H1 (cell line): ENCODE measurements around the gene FBXL16. TPM values are rescaled to one million over a fixed set of nuclear protein-coding genes. Genes with fewer than 3 reads are reported as not detected.

Experiments
- ASH2L ChIP-seq: fragments of 200-600, 300-600 bp; sonication (generic); IDR thresholded peaks from one replicate; pipeline ENCODE4 v1.7.1; 2017; ENCODE audit warnings: low read length
- ATF3 ChIP-seq: IDR thresholded peaks from 2 replicates; pipeline ENCODE4 v1.6.1; 2011; ENCODE audit warnings: low read depth, mild to moderate bottlenecking, low read length; ENCODE audit not compliant: insufficient read depth
- CEBPB ChIP-seq: IDR thresholded peaks from 2 replicates; pipeline ENCODE4 v1.6.1; 2012; ENCODE audit warnings: low read depth, low read length
- E2F6 ChIP-seq: IDR thresholded peaks from 2 replicates; pipeline ENCODE4 v1.6.1; 2012; ENCODE audit warnings: inconsistent platforms
- EGR1 ChIP-seq: IDR thresholded peaks from 2 replicates; pipeline ENCODE4 v1.6.1; 2011; ENCODE audit warnings: low read depth, low read length, borderline replicate concordance
- EZH2 ChIP-seq: fragments of 200-600 bp; sonication (generic); IDR thresholded peaks from 2 replicates; pipeline ENCODE4 v1.7.1; 2012; ENCODE audit warnings: low read depth, mild to moderate bottlenecking, moderate library complexity, low read length, inconsistent platforms; ENCODE audit not compliant: severe bottlenecking
- HDAC2 ChIP-seq, 2 experiments: fragments of 300-600 bp in 1 of 2; sonication (generic) in 1 of 2; IDR thresholded peaks; 2 replicates each; pipeline ENCODE4 v1.6.1; 2011 to 2012; ENCODE audit warnings: low read depth in 2 of 2, low read length in 2 of 2, mild to moderate bottlenecking in 2 of 2, moderate library complexity in 2 of 2, borderline replicate concordance in 1 of 2, inconsistent platforms in 1 of 2
- HDAC6 ChIP-seq: IDR thresholded peaks from one replicate; pipeline ENCODE4 v1.7.1; 2012; ENCODE audit warnings: low read depth, mild to moderate bottlenecking, inconsistent platforms, low read length, moderate library complexity
- JUND ChIP-seq: IDR thresholded peaks from 2 replicates; pipeline ENCODE4 v1.6.1; 2011; ENCODE audit warnings: mild to moderate bottlenecking, improper control_type of control experiment, low read length
- NANOG ChIP-seq: IDR thresholded peaks from 2 replicates; pipeline ENCODE4 v1.6.1; 2011; ENCODE audit warnings: low read length, low read depth, mild to moderate bottlenecking, inconsistent platforms; ENCODE audit not compliant: insufficient read depth, poor library complexity, severe bottlenecking
- NRF1 ChIP-seq: IDR thresholded peaks from 2 replicates; pipeline ENCODE4 v1.6.1; 2011; ENCODE audit warnings: mild to moderate bottlenecking, low read depth, low read length, improper control_type of control experiment
- POLR2AphosphoS5 ChIP-seq: IDR thresholded peaks from 2 replicates; pipeline ENCODE4 v1.6.1; 2011; ENCODE audit warnings: low read depth, low read length
- POU5F1 ChIP-seq: IDR thresholded peaks from 2 replicates; pipeline ENCODE4 v1.6.1; 2011; ENCODE audit warnings: low read depth, mild to moderate bottlenecking, low read length, moderate library complexity
- RAD21 ChIP-seq, 2 experiments: IDR thresholded peaks in 1 of 2; conservative IDR thresholded peaks in 1 of 2; 2 replicates each; pipeline ENCODE4 v1.6.1; 2011; ENCODE audit warnings: low read depth in 2 of 2, low read length in 2 of 2, improper control_type of control experiment in 1 of 2, inconsistent platforms in 1 of 2, mild to moderate bottlenecking in 1 of 2, moderate library complexity in 1 of 2
- RBBP5 ChIP-seq: IDR thresholded peaks from 2 replicates; pipeline ENCODE4 v1.7.1; 2012; ENCODE audit warnings: low read depth, mild to moderate bottlenecking, inconsistent platforms, low read length, moderate library complexity, borderline replicate concordance
- SAP30 ChIP-seq: fragments of 300-600 bp; sonication (generic); IDR thresholded peaks from 2 replicates; pipeline ENCODE4 v1.7.1; 2012; ENCODE audit warnings: low read length, moderate library complexity, mild to moderate bottlenecking, inconsistent platforms; ENCODE audit not compliant: insufficient read depth, insufficient replicate concordance
- SIN3A ChIP-seq, 2 experiments: IDR thresholded peaks in 1 of 2; conservative IDR thresholded peaks in 1 of 2; 2 replicates each; pipeline ENCODE4 v1.6.1; 2011 to 2012; ENCODE audit warnings: low read length in 2 of 2, improper control_type of control experiment in 1 of 2, low read depth in 1 of 2, mild to moderate bottlenecking in 1 of 2
- SP2 ChIP-seq: IDR thresholded peaks from 2 replicates; pipeline ENCODE4 v1.6.1; 2012; ENCODE audit warnings: mild to moderate bottlenecking, low read length, inconsistent platforms
- SRF ChIP-seq: IDR thresholded peaks from 2 replicates; pipeline ENCODE4 v1.6.1; 2011; ENCODE audit warnings: mild to moderate bottlenecking, low read depth, low read length, moderate library complexity
- TBP ChIP-seq: IDR thresholded peaks from 2 replicates; pipeline ENCODE4 v1.6.1; 2011; ENCODE audit warnings: low read depth, low read length, improper control_type of control experiment
- YY1 ChIP-seq: IDR thresholded peaks from 2 replicates; pipeline ENCODE4 v1.6.1; 2011; ENCODE audit warnings: low read depth, mild to moderate bottlenecking, low read length
- ZNF274 ChIP-seq: IDR thresholded peaks from 2 replicates; pipeline ENCODE4 v1.7.0; 2012; ENCODE audit warnings: low read length, borderline replicate concordance; ENCODE audit errors: extremely low read depth
- polyA plus RNA-seq, 7 experiments: library from polyadenylated mRNA; depleted of rRNA in 3 of 7; stranded (reverse) in 5 of 7; unstranded in 2 of 7; fragments of >200 nt in 5 of 7; fragments of 200-250 nt in 2 of 7; gene quantifications; 1 replicate in 5 of 7; 2 replicates in 1 of 7; 4 replicates in 1 of 7; pipeline versions ENCODE4 v1.2.1 to v1.2.3, GENCODE V29; 2011 to 2013; ENCODE audit warnings: missing spikeins in 2 of 7, mixed read lengths in 2 of 7
- total RNA-seq: library from RNA; stranded (reverse); fragmentation: NEBNext Ultra II Directional; extraction: Animal tissue kit (Norgen Biotek cat#: 25700); gene quantifications from 2 replicates; pipeline ENCODE4 v1.2.1, GENCODE V29; 2021

Gene FBXL16
- total and polyA plus RNA-seq, 2 of the 8 experiments (the other 6 are each of a cell fraction or from before 2014, with no cell fraction given): 12.5 to 12.8 TPM

- TF ChIP-seq HDAC2 (IDR thresholded peaks at IDR 0.05; ENCODE audit: borderline replicate concordance in 1 of 2, low read depth in 2 of 2, low read length in 2 of 2) (no peak; a peak in 1 of 4 replicates), ATF3 (peak; percentile 79), POLR2AphosphoS5 (peak; percentile 22; the same call in 1 of the 2 replicates), RAD21 (IDR thresholded peaks at IDR 0.05 in 1 of 2, conservative IDR thresholded peaks at IDR 0.05 in 1 of 2; ENCODE audit: low read depth in 2 of 2, low read length in 2 of 2) (no peak), CEBPB (no peak), NRF1 (no peak), ASH2L (peak; percentile 59), SAP30 (no peak), POU5F1 (no peak), EZH2 (no peak), ZNF274 (no peak), YY1 (peak; percentile 98), EGR1 (peak; percentile 66), RBBP5 (no peak), E2F6 (peak; percentile 71), SP2 (no peak), HDAC6 (no peak), JUND (no peak), TBP (no peak), SIN3A (conservative IDR thresholded peaks at IDR 0.05 in 1 of 2, IDR thresholded peaks at IDR 0.05 in 1 of 2; ENCODE audit: low read depth in 1 of 2, low read length in 2 of 2) (peak; percentile 94 to 99), NANOG (no peak), SRF (no peak)
Measured at GRCh38 chr16:648781-649589, 56.6 kb downstream of the FBXL16 start, which contains the start of gene WDR90 (continued).
